Measurements from ENCODE around the gene PNPLA7. TPM values are rescaled to one million over a fixed set of nuclear protein-coding genes. Genes with fewer than 3 reads are reported as not detected.

The PNPLA7 gene
- total and polyA plus RNA-seq, 2 of the 13 experiments (the other 11 are each of a cell fraction or from before 2014, with no cell fraction given), result 0.42 to 1.5 TPM

- TF ChIP-seq ZNF704 (CRISPR knock-in tag; IDR thresholded peaks at IDR 0.05; ENCODE audit: borderline replicate concordance), result no peak
- TF ChIP-seq ZFP37 (CRISPR knock-in tag; IDR thresholded peaks at IDR 0.05; ENCODE audit: borderline replicate concordance), result no peak
- TF ChIP-seq ATF1 (CRISPR knock-in tag; IDR thresholded peaks at IDR 0.05), result no peak
- no peak for TF ChIP-seq RCOR2 (CRISPR knock-in tag; IDR thresholded peaks at IDR 0.05)
- no peak for TF ChIP-seq MATR3 (CRISPR knock-in tag; IDR thresholded peaks at IDR 0.05)
- no peak for TF ChIP-seq RXRA (CRISPR knock-in tag; IDR thresholded peaks at IDR 0.05)
- no peak for TF ChIP-seq JARID2 (CRISPR knock-in tag; IDR thresholded peaks at IDR 0.05; ENCODE audit: insufficient replicate concordance)
- no peak for TF ChIP-seq ZSCAN12 (CRISPR knock-in tag; IDR thresholded peaks at IDR 0.05)
- TF ChIP-seq PRPF4 (IDR thresholded peaks at IDR 0.05; ENCODE audit: low read depth, low read length, poor library complexity, severe bottlenecking), result no peak
- TF ChIP-seq HMGA1 (CRISPR knock-in tag; conservative IDR thresholded peaks at IDR 0.05), result no peak
- TF ChIP-seq NR3C1 (CRISPR knock-in tag; IDR thresholded peaks at IDR 0.05), result no peak
- peak; percentile 90; the same call in 1 of the 2 replicates for TF ChIP-seq ZNF772 (CRISPR knock-in tag; IDR thresholded peaks at IDR 0.05)
- peak; percentile 93 for TF ChIP-seq HMGXB4 (CRISPR knock-in tag; IDR thresholded peaks at IDR 0.05; ENCODE audit: borderline replicate concordance in 1 of 2, low read depth in 1 of 2)
- no peak for TF ChIP-seq ZNF720 (CRISPR knock-in tag; IDR thresholded peaks at IDR 0.05)
- no peak for TF ChIP-seq LRRFIP1 (CRISPR knock-in tag; conservative IDR thresholded peaks at IDR 0.05)
- no peak for TF ChIP-seq ZNF775 (CRISPR knock-in tag; IDR thresholded peaks at IDR 0.05; ENCODE audit: borderline replicate concordance)
- TF ChIP-seq ZBED4 (CRISPR knock-in tag; IDR thresholded peaks at IDR 0.05; ENCODE audit: borderline replicate concordance), result peak; percentile 86; the same call in 1 of the 2 replicates
- TF ChIP-seq HES4 (CRISPR knock-in tag; IDR thresholded peaks at IDR 0.05; ENCODE audit: borderline replicate concordance), result no peak; the same call in 1 of the 2 replicates
- TF ChIP-seq ZNF225 (CRISPR knock-in tag; IDR thresholded peaks at IDR 0.05), result no peak
These were observed 28.5 kb upstream of the PNPLA7 start, which contains the start of gene DPH7 (continued) for GRCh38 chr9:137578518-137579258.

Data from HepG2 (cell line).